Ovary (tissue), 9 donors: ENCODE measurements around the gene CD68. TPM values are rescaled to one million over a fixed set of nuclear protein-coding genes. Genes with fewer than 3 reads are reported as not detected.

ENCODE experiments used
- DNase-seq, 5 donors: peaks; one replicate each; pipeline ENCODE4 v3.0.0-alpha.2; 2019 to 2020
- H3K27ac ChIP-seq, 2 donors: fragments of 200-600 bp; one replicate each; pipeline versions ENCODE4 v1.5.1 to v1.8.0; 2019 to 2022
- H3K27me3 ChIP-seq: fragments of 200-600 bp; one replicate; pipeline ENCODE4 v1.8.0; 2022
- H3K36me3 ChIP-seq: fragments of 200-600 bp; sonication (generic); one replicate; pipeline ENCODE4 v1.5.1; 2019
- H3K4me1 ChIP-seq: one replicate; pipeline ENCODE4 v1.8.1; 2013; ENCODE audit warnings: mild to moderate bottlenecking, moderate library complexity; ENCODE audit not compliant: insufficient read depth
- H3K4me3 ChIP-seq: fragments of 200-600 bp; sonication (generic); one replicate; pipeline ENCODE4 v1.5.1; 2017
- H3K9me3 ChIP-seq, 2 donors: fragments of 200-600 bp in 1 of 2; sonication (generic) in 1 of 2; one replicate each; pipeline versions ENCODE4 v1.5.1 to v1.8.1; 2013 to 2019; ENCODE audit warnings: mild to moderate bottlenecking in 1 of 2, moderate library complexity in 1 of 2
- CTCF ChIP-seq, 3 donors: fragments of 450-650 bp in 2 of 3; fragments of 200-600 bp in 1 of 3; IDR thresholded peaks; one replicate each; pipeline versions ENCODE4 v1.5.1 to v1.8.0; 2016 to 2022; ENCODE audit warnings: antibody characterized with exemption in 3 of 3, mild to moderate bottlenecking in 1 of 3
- EP300 ChIP-seq: sonication (generic); formaldehyde crosslinking; IDR thresholded peaks from one replicate; pipeline ENCODE4 v1.6.1; 2017; ENCODE audit warnings: antibody characterized with exemption
- POLR2A ChIP-seq: fragments of 450-650 bp; IDR thresholded peaks from one replicate; pipeline ENCODE4 v1.6.1; 2017; ENCODE audit warnings: antibody characterized with exemption, mild to moderate bottlenecking, moderate library complexity
- WGBS, 3 donors: extraction: QIAGEN DNeasy Blood & Tissue Kit in 1 of 3; methylation state at CpG; one replicate each; pipeline versions ENCODE4 v1.1.5 to v1.1.7; 2013 to 2017; 5-methylcytosine and 5-hydroxymethylcytosine counted together
- intact Hi-C, 4 donors: fragments of 100-400 bp; cut with DNase I; formaldehyde crosslinking; loops; one replicate each; pipeline versions ENCODE4 v1.11.0 to v1.15.1; 2022 to 2023
- polyA plus RNA-seq, 2 donors: library from polyadenylated mRNA; stranded (reverse); fragments of 200-250 nt in 1 of 2; fragments of 350-450 nt in 1 of 2; fragmentation: Illumina TruSeq in 1 of 2; extraction: RNeasy Lipid Tissue Mini Kit (QIAGEN cat#74804) in 1 of 2; gene quantifications; one replicate each; pipeline ENCODE4 v1.2.3, GENCODE V29; 2013 to 2014
- total RNA-seq, 7 donors: library from RNA; depleted of rRNA in 2 of 7; stranded (reverse); fragments of >200 nt in 2 of 7; fragmentation: NEBNext Ultra II Directional in 3 of 7; extraction: Animal tissue kit (Norgen Biotek cat#: 25700) in 3 of 7; gene quantifications; one replicate each; pipeline versions ENCODE4 v1.1.0 to v1.2.4, GENCODE V29; 2016 to 2023
- donor health status: DM: no; HTN: no; CAD: no; lungs with moderate emphysema.
- donor health status: DM: no; HTN: no; CAD: no.
- donor health status: Bipolar disorder and iron deficiency.
- donor health status: DM: yes; HTN: yes; CAD: no.
- donor health status: DM: no; HTN: no; CAD: no.
- donor health status: DM: yes; HTN: yes; CAD: no.

The CD68 gene
- total and polyA plus RNA-seq, 9 donors = 5.2 to 132 (median 15.4) TPM

GRCh38 chr17:7580604-7581575 is 1.5 kb downstream of the CD68 start:
- no peaks in the 10 kb centered on the region for H3K9me3 ChIP-seq
- no peaks in the 10 kb centered on the region for H3K27me3 ChIP-seq
- 66 to 69% (median 68%) methylated on average over 23 of the region's 23 CpGs for WGBS, 3 donors
- intact Hi-C loops = no loop called here
- no peak overlapping the region for H3K4me3 ChIP-seq
- H3K36me3 ChIP-seq = no peaks in the 10 kb centered on the region
- no peak for TF ChIP-seq CTCF (IDR thresholded peaks at IDR 0.05)
- TF ChIP-seq EP300 = no peak
- TF ChIP-seq POLR2A = no peak
- peak in 1 of 5 donors; percentile 27 for DNase-seq
- H3K27ac ChIP-seq = peak overlapping the region in 1 of 2 donors; percentile 7
- peaks cover 18% of the 10 kb centered on the region for H3K4me1 ChIP-seq

GRCh38 chr17:7582396-7583252 is 3.2 kb downstream of the CD68 start:
- Histone ChIP-seq H3K27ac (peak overlapping the region; percentile 83 to 93), H3K36me3 (no peaks in the 10 kb centered on the region), H3K27me3 (no peaks in the 10 kb centered on the region), H3K4me1 (peaks cover 18% of the 10 kb centered on the region), H3K4me3 (peak overlapping the region; percentile 77), H3K9me3 (no peaks in the 10 kb centered on the region)
- TF ChIP-seq CTCF (IDR thresholded peaks at IDR 0.05) (no peak), POLR2A (no peak), EP300 (no peak)
- intact Hi-C loops = no loop called here
- 67 to 76% (median 75%) methylated on average over 33 to 36 of the region's 36 CpGs for WGBS, 3 donors
- DNase-seq = peak in 4 of 5 donors; percentile 56 to 77 (median 74)

GRCh38 chr17:7583253-7584109 is 4.0 kb downstream of the CD68 start, which contains the start of gene MPDU1:
TSS of gene MPDU1 (plus strand) at chr17:7583852. CDS start at chr17:7583863, 11 bp downstream.
- H3K27ac ChIP-seq = peak within 1 kb of the TSS; percentile 83 to 93
- no peaks in the 10 kb centered on the region for H3K36me3 ChIP-seq
- H3K9me3 ChIP-seq = no peaks in the 10 kb centered on the region
- H3K4me3 ChIP-seq = peak within 1 kb of the TSS; percentile 77
- intact Hi-C loops = no loop called here
- H3K27me3 ChIP-seq = no peaks in the 10 kb centered on the region
- TF ChIP-seq CTCF (IDR thresholded peaks at IDR 0.05) (peak in 1 of 3 donors; percentile 3), EP300 (no peak), POLR2A (peak; percentile 35)
- peaks cover 21% of the 10 kb centered on the region for H3K4me1 ChIP-seq
- WGBS, 3 donors = 10 to 13% (median 11%) methylated on average over 67 to 69 of the region's 69 CpGs
- peak; percentile 97 to 99 (median 98) for DNase-seq
